GM23338 (cell line): ENCODE results near the gene TMEM131L. TPM values are rescaled to one million over a fixed set of nuclear protein-coding genes. Genes with fewer than 3 reads are reported as not detected.
A peak's percentile ranks its signal among the peaks of the same experiment; 100 is the strongest.

Experiments used
- ATAC-seq: fragments of 200-7000 bp; cut with Tn5 transposase; 3 replicates; pipeline ENCODE4 v1.9.1; 2020
- DNase-seq: peaks from one replicate; pipeline ENCODE4 v3.0.0-alpha.2; 2015; ENCODE audit warnings: low spot score
- H2AFZ ChIP-seq: fragments of 200-600 bp; sonication (generic); 2 replicates; pipeline ENCODE4 v1.8.0; 2016; ENCODE audit warnings: antibody characterized with exemption, mild to moderate bottlenecking, moderate library complexity
- H3F3A ChIP-seq: fragments of 200-600 bp; sonication (generic); replicated peaks from 2 replicates; pipeline ENCODE4 v1.8.0; 2017; ENCODE audit warnings: antibody characterized with exemption, mixed run types, low read depth
- H3K27ac ChIP-seq: fragments of 200-600 bp; sonication (generic); 2 replicates; pipeline ENCODE4 v1.6.1; 2016; ENCODE audit warnings: low read depth
- H3K27me3 ChIP-seq: fragments of 200-600 bp; sonication (generic); 2 replicates; pipeline ENCODE4 v1.8.0; 2016; ENCODE audit warnings: mild to moderate bottlenecking, mixed run types, moderate library complexity; ENCODE audit not compliant: insufficient read depth
- H3K36me3 ChIP-seq: fragments of 200-600 bp; sonication (generic); 2 replicates; pipeline ENCODE4 v1.8.0; 2016; ENCODE audit warnings: mild to moderate bottlenecking; ENCODE audit not compliant: insufficient read depth
- H3K4me1 ChIP-seq: fragments of 200-600 bp; sonication (generic); 2 replicates; pipeline ENCODE4 v1.8.0; 2016; ENCODE audit warnings: mild to moderate bottlenecking, moderate library complexity; ENCODE audit not compliant: insufficient read depth
- H3K4me2 ChIP-seq: fragments of 200-600 bp; sonication (generic); 2 replicates; pipeline ENCODE4 v1.7.1; 2017; ENCODE audit warnings: mixed run types
- H3K4me3 ChIP-seq: fragments of 200-600 bp; sonication (generic); 2 replicates; pipeline ENCODE4 v1.6.1; 2016; ENCODE audit warnings: mixed run types
- H3K79me2 ChIP-seq: fragments of 200-600 bp; sonication (generic); replicated peaks from 2 replicates; pipeline ENCODE4 v1.8.0; 2017; ENCODE audit warnings: mild to moderate bottlenecking; ENCODE audit not compliant: insufficient read depth
- H3K9me2 ChIP-seq: fragments of 200-600 bp; sonication (generic); 2 replicates; pipeline ENCODE4 v1.8.0; 2017; ENCODE audit not compliant: insufficient read depth
- H4K20me1 ChIP-seq: fragments of 200-600 bp; sonication (generic); replicated peaks from 2 replicates; pipeline ENCODE4 v1.8.0; 2017; ENCODE audit warnings: mild to moderate bottlenecking; ENCODE audit not compliant: insufficient read depth
- H3K27ac Mint-ChIP-seq: 2 replicates; pipeline ENCODE4 v1.8.0; 2020; ENCODE audit warnings: inconsistent platforms, mild to moderate bottlenecking, moderate library complexity, mixed read lengths
- H3K27me3 Mint-ChIP-seq: 3 replicates; pipeline ENCODE4 v1.8.0; 2022; ENCODE audit warnings: low read depth, mild to moderate bottlenecking, moderate library complexity, mixed read lengths, inconsistent platforms; ENCODE audit not compliant: insufficient read depth, poor library complexity
- H3K36me3 Mint-ChIP-seq: 3 replicates; pipeline ENCODE4 v1.8.0; 2021; ENCODE audit warnings: low read depth, mild to moderate bottlenecking, inconsistent platforms, moderate library complexity, mixed read lengths
- H3K4me1 Mint-ChIP-seq: 3 replicates; pipeline ENCODE4 v1.8.0; 2020; ENCODE audit warnings: mild to moderate bottlenecking, inconsistent platforms, mixed read lengths
- H3K4me3 Mint-ChIP-seq: 3 replicates; pipeline ENCODE4 v1.8.0; 2021; ENCODE audit warnings: moderate library complexity, mild to moderate bottlenecking, inconsistent platforms, mixed read lengths
- H3K9me3 Mint-ChIP-seq: 3 replicates; pipeline ENCODE4 v1.8.0; 2020; ENCODE audit warnings: moderate library complexity, mild to moderate bottlenecking, inconsistent platforms, mixed read lengths
- CREB1 ChIP-seq: fragments of 250-450 bp; sonication (Bioruptor Pico); IDR thresholded peaks from 2 replicates; pipeline ENCODE4 v1.5.0; 2020; ENCODE audit warnings: low read depth, mild to moderate bottlenecking, moderate library complexity
- CTCF ChIP-seq, 2 experiments: fragments of 200-600 bp in 1 of 2; sonication (generic) in 1 of 2; conservative IDR thresholded peaks; 2 replicates each; pipeline versions ENCODE4 v1.5.1 to v1.6.1; 2016 to 2017; ENCODE audit warnings: antibody characterized with exemption in 2 of 2, low read depth in 2 of 2, mild to moderate bottlenecking in 2 of 2, moderate library complexity in 1 of 2
- ETS1 ChIP-seq: IDR thresholded peaks from 2 replicates; pipeline ENCODE4 v1.6.1; 2016; ENCODE audit warnings: antibody characterized with exemption
- EZH2 ChIP-seq: fragments of 200-600 bp; sonication (generic); IDR thresholded peaks from one replicate; pipeline ENCODE4 v1.8.0; 2017; ENCODE audit warnings: antibody characterized with exemption, mild to moderate bottlenecking, low read depth; ENCODE audit not compliant: unreplicated experiment
- EZH2phosphoT487 ChIP-seq: fragments of 200-600 bp; sonication (generic); IDR thresholded peaks from one replicate; pipeline ENCODE4 v1.8.1; 2018; ENCODE audit warnings: antibody characterized with exemption; ENCODE audit not compliant: unreplicated experiment
- JUNB ChIP-seq: IDR thresholded peaks from one replicate; pipeline ENCODE4 v1.6.1; 2016; ENCODE audit warnings: antibody characterized with exemption; ENCODE audit not compliant: unreplicated experiment
- NANOG ChIP-seq: IDR thresholded peaks from 2 replicates; pipeline ENCODE4 v1.6.1; 2016; ENCODE audit warnings: antibody characterized with exemption, borderline replicate concordance
- POLR2AphosphoS5 ChIP-seq: IDR thresholded peaks from 2 replicates; pipeline ENCODE4 v1.6.1; 2016; ENCODE audit warnings: antibody characterized with exemption, low read depth
- STAT1 ChIP-seq: IDR thresholded peaks from one replicate; pipeline ENCODE4 v1.6.1; 2016; ENCODE audit warnings: antibody characterized with exemption; ENCODE audit not compliant: unreplicated experiment
- ZNF114 ChIP-seq: fragments of 250-450 bp; sonication (Bioruptor Pico); IDR thresholded peaks from 2 replicates; pipeline ENCODE4 v1.5.0; 2020; ENCODE audit warnings: mild to moderate bottlenecking, moderate library complexity
- ZNF331 ChIP-seq: fragments of 250-450 bp; sonication (Bioruptor Pico); IDR thresholded peaks from 2 replicates; pipeline ENCODE4 v1.5.0; 2020; ENCODE audit warnings: low read depth, mild to moderate bottlenecking, moderate library complexity
- ZNF462 ChIP-seq: fragments of 250-450 bp; sonication (Bioruptor Pico); IDR thresholded peaks from 2 replicates; pipeline ENCODE4 v1.5.0; 2020; ENCODE audit warnings: mild to moderate bottlenecking, moderate library complexity
- polyA plus RNA-seq: library from polyadenylated mRNA; unstranded; fragments of >200 nt; fragmentation: Nextera tagmentation; extraction: Ambion mirVana; gene quantifications from 2 replicates; pipeline ENCODE4 v1.2.1, GENCODE V29; 2016
- total RNA-seq: library from RNA; depleted of rRNA; stranded (reverse); fragments of >200 nt; shearing (Covaris generic); gene quantifications from 2 replicates; pipeline ENCODE4 v1.2.3, GENCODE V29; 2014

The TMEM131L gene
- total and polyA plus RNA-seq, 2 experiments from 2014 or later, result 11.1 to 32.2 TPM

GRCh38 chr4:153514001-153514526 lies 47.9 kb downstream of the TMEM131L start:
- no peak for TF ChIP-seq STAT1
- no peak for TF ChIP-seq CREB1 (CRISPR knock-in tag)
- TF ChIP-seq EZH2, result no peak
- no peak for TF ChIP-seq CTCF (conservative IDR thresholded peaks at IDR 0.05; ENCODE audit: low read depth in 2 of 2)
- H3K4me2 ChIP-seq, result no peak overlapping the region
- no peaks in the 10 kb centered on the region for H3F3A ChIP-seq
- no peak for ATAC-seq
- no peak overlapping the region for H3K4me3 ChIP-seq
- no peak overlapping the region for H2AFZ ChIP-seq
- Mint-ChIP-seq H3K36me3 (peaks cover 14% of the 10 kb centered on the region; the same call in 2 of the 3 replicates), H3K9me3 (peaks cover 5% of the 10 kb centered on the region; the same call in 1 of the 3 replicates), H3K27ac (no peak overlapping the region), H3K27me3 (no peaks in the 10 kb centered on the region), H3K4me3 (no peak overlapping the region), H3K4me1 (peaks cover 21% of the 10 kb centered on the region)
- 0 out of 2 replicates have a peak, but pooled peaks cover 6% of the 10 kb centered on the region for H4K20me1 ChIP-seq
- H3K9me2 ChIP-seq, result no peaks in the 10 kb centered on the region
- H3K4me1 ChIP-seq, result peaks cover 27% of the 10 kb centered on the region
- no peaks in the 10 kb centered on the region for H3K36me3 ChIP-seq
- H3K27ac ChIP-seq, result peak overlapping the region; percentile 40; the same call in 1 of the 2 replicates
- DNase-seq, result no peak
- H3K79me2 ChIP-seq, result peaks cover 74% of the 10 kb centered on the region
- H3K27me3 ChIP-seq, result no peaks in the 10 kb centered on the region

GRCh38 chr4:153514688-153515426 lies 48.7 kb downstream of the TMEM131L start:
- peaks cover 69% of the 10 kb centered on the region for H3K79me2 ChIP-seq
- H3K36me3 ChIP-seq, result no peaks in the 10 kb centered on the region
- no peak overlapping the region for H3K27ac ChIP-seq
- no peak for ATAC-seq
- peaks cover 23% of the 10 kb centered on the region for H3K4me1 ChIP-seq
- no peak overlapping the region for H3K4me2 ChIP-seq
- peaks cover 14% of the 10 kb centered on the region; the same call in 2 of the 3 replicates for H3K36me3 Mint-ChIP-seq
- no peak overlapping the region for H3K4me3 ChIP-seq
- H3K4me1 Mint-ChIP-seq, result peaks cover 21% of the 10 kb centered on the region
- no peak overlapping the region for H3K27ac Mint-ChIP-seq
- no peaks in the 10 kb centered on the region for H3K9me2 ChIP-seq
- H3K9me3 Mint-ChIP-seq, result peaks cover 5% of the 10 kb centered on the region; the same call in 1 of the 3 replicates
- H3K4me3 Mint-ChIP-seq, result no peak overlapping the region
- H4K20me1 ChIP-seq, result 0 out of 2 replicates have a peak, but pooled peaks cover 6% of the 10 kb centered on the region
- H3K27me3 ChIP-seq, result no peaks in the 10 kb centered on the region
- H3K27me3 Mint-ChIP-seq, result no peaks in the 10 kb centered on the region
- no peak for DNase-seq
- H3F3A ChIP-seq, result no peaks in the 10 kb centered on the region
- H2AFZ ChIP-seq, result no peak overlapping the region
- TF ChIP-seq POLR2AphosphoS5 (no peak), ZNF462 (CRISPR knock-in tag) (no peak), EZH2 (no peak), EZH2phosphoT487 (no peak), STAT1 (no peak), ETS1 (no peak), NANOG (no peak), ZNF114 (no peak), ZNF331 (CRISPR knock-in tag) (no peak), JUNB (no peak)
